Hematopoietic multipotent progenitor cell treated with erythropoietin and hydrocortisone succinate and interleukin-3 and kit ligand, for 17 days (in vitro differentiated cells): ENCODE measurements around the gene TBRG4.

Source experiments
- DNase-seq: peaks from one replicate; pipeline ENCODE4 v3.0.0-alpha.2; 2015; ENCODE audit warnings: low spot score

TBRG4 gene

GRCh38 chr7:45074528-45075354 is 36.8 kb downstream of the TBRG4 start:
- no peak for DNase-seq

- DNase-seq, result no peak
These were observed 37.5 kb downstream of the TBRG4 start for GRCh38 chr7:45073786-45074527.

GRCh38 chr7:45073031-45073785 is 38.3 kb downstream of the TBRG4 start:
- DNase-seq, result no peak

- no peak for DNase-seq
These were observed 39.1 kb downstream of the TBRG4 start for GRCh38 chr7:45072131-45073030.

- no peak for DNase-seq
These were observed 40.0 kb downstream of the TBRG4 start for GRCh38 chr7:45071528-45071927.

- DNase-seq, result no peak
These were observed 41.2 kb downstream of the TBRG4 start for GRCh38 chr7:45070254-45070642.

- no peak for DNase-seq
These were observed 41.8 kb downstream of the TBRG4 start for GRCh38 chr7:45069444-45070253.

- DNase-seq, result peak; percentile 21
These were observed 43.1 kb downstream of the TBRG4 start for GRCh38 chr7:45068236-45069023.

- DNase-seq, result no peak
These were observed 43.9 kb downstream of the TBRG4 start for GRCh38 chr7:45067582-45067981.

- DNase-seq, result no peak
These were observed 45.1 kb downstream of the TBRG4 start for GRCh38 chr7:45066409-45066808.

GRCh38 chr7:45065031-45065995 is 46.2 kb downstream of the TBRG4 start:
- no peak for DNase-seq

- no peak for DNase-seq
These were observed 47.3 kb downstream of the TBRG4 start for GRCh38 chr7:45064047-45064725.

GRCh38 chr7:45061806-45062425 is 49.6 kb downstream of the TBRG4 start:
- DNase-seq, result no peak

GRCh38 chr7:45061352-45061751 is 50.1 kb downstream of the TBRG4 start:
- no peak for DNase-seq

GRCh38 chr7:45060295-45060694 is 51.2 kb downstream of the TBRG4 start:
- DNase-seq, result no peak

- DNase-seq, result no peak
These were observed 53.6 kb downstream of the TBRG4 start for GRCh38 chr7:45057878-45058277.

GRCh38 chr7:45055594-45056219 is 55.8 kb downstream of the TBRG4 start:
- DNase-seq, result no peak
